Brain microvascular endothelial cell (primary cell): Measurements from ENCODE around the gene MPPED2.

ENCODE experiments used
- DNase-seq: peaks from one replicate; pipeline ENCODE4 v3.0.0-alpha.2; 2020
- H3K27ac ChIP-seq: fragments of 250-450 bp; sonication (Bioruptor Pico); 2 replicates; pipeline ENCODE4 v1.5.1; 2020; ENCODE audit warnings: mild to moderate bottlenecking, moderate library complexity
- H3K27me3 ChIP-seq: fragments of 250-450 bp; sonication (Bioruptor Pico); replicated peaks from 2 replicates; pipeline ENCODE4 v1.5.1; 2020; ENCODE audit warnings: mild to moderate bottlenecking
- H3K36me3 ChIP-seq: fragments of 250-450 bp; sonication (Bioruptor Pico); replicated peaks from 2 replicates; pipeline ENCODE4 v1.5.1; 2020; ENCODE audit warnings: mild to moderate bottlenecking
- H3K4me3 ChIP-seq: 2 replicates; pipeline ENCODE4 v1.5.1; 2011; ENCODE audit warnings: low read depth, mild to moderate bottlenecking, control low read depth, low read length, moderate library complexity
- in situ Hi-C: cut with HindIII; loops from 2 replicates; pipeline ENCODE4 v1.10.0; 2017; ENCODE audit warnings: low sequenced_read_pairs, low pct_ligation_motif_present
- TF ChIP-seq, protein P1 (sequence below): IDR thresholded peaks from 2 replicates; pipeline ENCODE4 v1.5.1; 2011; ENCODE audit warnings: low read depth, mild to moderate bottlenecking, moderate library complexity, low read length, control low read depth, inconsistent platforms; ENCODE audit errors: missing control alignments

The MPPED2 gene

DNA sequence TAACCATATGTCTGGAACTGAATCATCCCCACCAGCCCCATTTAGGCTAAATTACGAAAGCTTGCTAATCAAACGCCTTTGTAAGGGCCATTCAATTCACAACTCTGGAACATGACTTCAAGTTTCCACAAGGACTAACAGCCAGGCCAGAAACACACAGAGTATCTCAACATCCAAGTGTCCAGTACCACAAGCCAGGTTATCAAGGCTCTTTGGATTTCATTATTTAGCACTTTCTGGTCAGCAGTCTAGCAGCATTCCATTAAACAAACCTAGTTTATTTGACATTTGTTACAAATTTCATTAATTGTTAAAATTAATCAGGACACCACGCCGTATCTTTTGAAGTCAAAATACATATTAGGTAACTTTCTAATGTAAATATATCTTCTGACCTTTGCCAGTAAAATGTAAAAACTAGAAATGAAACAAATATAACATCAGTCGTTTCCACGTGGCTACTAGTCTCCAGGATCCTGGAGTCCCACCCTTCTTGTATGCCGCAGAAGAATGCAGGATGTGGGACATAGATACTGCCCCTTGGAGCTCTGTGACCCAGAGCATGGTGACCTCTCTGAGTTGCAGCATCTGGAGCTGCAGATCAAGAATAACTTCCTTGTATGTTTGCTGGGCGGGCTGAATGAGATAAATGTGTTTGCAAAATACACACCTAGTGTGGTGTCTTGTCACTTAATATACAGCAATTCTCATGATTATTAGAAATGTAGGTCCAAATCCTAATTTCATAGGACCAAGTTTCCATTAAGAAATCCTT lies 64.7 kb downstream of the MPPED2 start:
- Histone ChIP-seq H3K4me3 (no peak overlapping the region), H3K27ac (no peak overlapping the region), H3K36me3 (no peaks in the 10 kb centered on the region), H3K27me3 (no peaks in the 10 kb centered on the region)
- in situ Hi-C loops: no loop called here
- TF ChIP-seq, protein P1, sequence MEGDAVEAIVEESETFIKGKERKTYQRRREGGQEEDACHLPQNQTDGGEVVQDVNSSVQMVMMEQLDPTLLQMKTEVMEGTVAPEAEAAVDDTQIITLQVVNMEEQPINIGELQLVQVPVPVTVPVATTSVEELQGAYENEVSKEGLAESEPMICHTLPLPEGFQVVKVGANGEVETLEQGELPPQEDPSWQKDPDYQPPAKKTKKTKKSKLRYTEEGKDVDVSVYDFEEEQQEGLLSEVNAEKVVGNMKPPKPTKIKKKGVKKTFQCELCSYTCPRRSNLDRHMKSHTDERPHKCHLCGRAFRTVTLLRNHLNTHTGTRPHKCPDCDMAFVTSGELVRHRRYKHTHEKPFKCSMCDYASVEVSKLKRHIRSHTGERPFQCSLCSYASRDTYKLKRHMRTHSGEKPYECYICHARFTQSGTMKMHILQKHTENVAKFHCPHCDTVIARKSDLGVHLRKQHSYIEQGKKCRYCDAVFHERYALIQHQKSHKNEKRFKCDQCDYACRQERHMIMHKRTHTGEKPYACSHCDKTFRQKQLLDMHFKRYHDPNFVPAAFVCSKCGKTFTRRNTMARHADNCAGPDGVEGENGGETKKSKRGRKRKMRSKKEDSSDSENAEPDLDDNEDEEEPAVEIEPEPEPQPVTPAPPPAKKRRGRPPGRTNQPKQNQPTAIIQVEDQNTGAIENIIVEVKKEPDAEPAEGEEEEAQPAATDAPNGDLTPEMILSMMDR: no peak
- DNase-seq: no peak

DNA sequence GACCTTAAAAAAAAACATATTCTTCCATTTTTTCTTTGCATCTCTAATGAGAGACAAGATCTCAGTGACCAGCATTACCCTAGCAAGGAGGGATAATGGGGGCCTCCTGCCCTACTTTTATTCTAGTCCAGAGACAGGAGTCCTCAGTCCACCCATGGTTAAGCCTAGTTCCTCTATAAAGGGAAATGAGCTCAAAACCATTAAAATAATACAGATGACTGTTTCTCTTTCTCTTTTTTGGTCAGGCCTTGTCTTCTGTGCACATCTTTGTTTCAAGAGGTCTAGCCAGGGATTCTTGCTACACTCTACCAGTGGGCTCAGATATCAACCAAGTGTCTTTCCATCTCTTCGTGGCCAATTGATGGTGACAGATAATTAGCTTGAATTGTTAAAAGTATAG lies 73.1 kb downstream of the MPPED2 start:
- H3K4me3 ChIP-seq: no peak overlapping the region
- no peak overlapping the region for H3K27ac ChIP-seq
- H3K36me3 ChIP-seq: no peaks in the 10 kb centered on the region
- TF ChIP-seq, protein P1: no peak
- no peak for DNase-seq
- no peaks in the 10 kb centered on the region for H3K27me3 ChIP-seq
- in situ Hi-C loops: no loop called here

DNA sequence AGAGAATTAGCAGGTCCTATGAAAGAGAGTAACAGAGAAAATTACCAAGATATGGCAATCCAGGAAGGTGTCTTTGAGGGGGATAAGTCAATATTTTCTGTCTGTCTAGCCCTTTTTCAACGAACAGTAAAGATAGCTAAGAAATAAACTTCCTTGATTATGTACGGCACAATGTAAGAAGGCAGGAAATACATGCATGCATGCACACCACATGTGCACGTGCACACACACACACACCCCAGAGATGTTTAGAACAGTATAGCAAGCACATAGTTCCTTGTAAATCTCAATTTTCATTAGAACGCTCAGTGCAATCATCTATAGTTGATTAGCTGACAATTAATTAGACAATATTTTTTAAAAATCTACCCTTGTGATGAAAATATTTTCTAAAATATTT lies 74.7 kb downstream of the MPPED2 start:
- DNase-seq: no peak
- TF ChIP-seq, protein P1: no peak
- no peaks in the 10 kb centered on the region for H3K27me3 ChIP-seq
- no peak overlapping the region for H3K27ac ChIP-seq
- H3K36me3 ChIP-seq: no peaks in the 10 kb centered on the region
- in situ Hi-C loops: no loop called here
- H3K4me3 ChIP-seq: no peak overlapping the region

DNA sequence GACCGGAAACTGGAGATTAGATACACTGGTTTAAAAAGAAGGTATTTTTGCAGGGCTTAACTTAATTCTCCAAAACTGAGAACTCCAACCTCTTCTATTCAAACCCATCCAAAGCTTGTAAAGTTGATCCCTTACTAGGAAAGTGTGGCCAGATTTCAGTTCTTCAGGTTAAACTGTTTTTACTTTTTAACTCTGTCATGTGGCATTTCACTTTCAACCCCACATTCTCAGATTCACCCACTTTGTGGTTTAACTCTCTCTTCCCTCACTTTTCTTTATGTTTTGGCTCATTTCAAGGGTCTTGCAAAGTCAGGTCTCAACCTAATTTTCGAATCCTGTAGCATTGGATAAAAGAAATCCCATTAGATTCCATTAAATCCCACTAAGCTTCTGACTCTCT lies 75.4 kb downstream of the MPPED2 start:
- no peak for DNase-seq
- Histone ChIP-seq H3K27ac (no peak overlapping the region), H3K4me3 (no peak overlapping the region), H3K36me3 (no peaks in the 10 kb centered on the region), H3K27me3 (no peaks in the 10 kb centered on the region)
- TF ChIP-seq, protein P1: no peak
- in situ Hi-C loops: no loop called here

DNA sequence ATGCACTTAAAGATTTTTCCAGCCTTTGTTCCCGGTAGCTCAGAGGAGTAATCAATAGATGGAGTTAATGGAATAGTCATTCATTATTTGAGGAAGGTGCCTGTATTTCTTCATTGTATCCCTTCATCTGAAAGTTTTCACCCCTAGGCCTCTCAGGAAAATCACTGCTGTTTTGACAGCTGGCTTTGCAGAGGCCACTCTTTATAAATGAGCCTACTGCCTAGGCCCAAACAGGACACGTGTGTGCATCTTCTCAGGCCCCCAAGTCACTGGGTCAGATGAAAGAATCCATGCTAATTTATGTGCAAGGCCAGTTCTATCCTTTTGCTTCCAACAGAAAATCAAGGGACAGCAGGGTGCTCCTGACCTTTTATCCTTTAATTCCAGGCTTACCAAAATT lies 76.8 kb downstream of the MPPED2 start:
- Histone ChIP-seq H3K27ac (no peak overlapping the region), H3K27me3 (no peaks in the 10 kb centered on the region), H3K36me3 (no peaks in the 10 kb centered on the region), H3K4me3 (no peak overlapping the region)
- TF ChIP-seq, protein P1: no peak
- in situ Hi-C loops: no loop called here
- no peak for DNase-seq

DNA sequence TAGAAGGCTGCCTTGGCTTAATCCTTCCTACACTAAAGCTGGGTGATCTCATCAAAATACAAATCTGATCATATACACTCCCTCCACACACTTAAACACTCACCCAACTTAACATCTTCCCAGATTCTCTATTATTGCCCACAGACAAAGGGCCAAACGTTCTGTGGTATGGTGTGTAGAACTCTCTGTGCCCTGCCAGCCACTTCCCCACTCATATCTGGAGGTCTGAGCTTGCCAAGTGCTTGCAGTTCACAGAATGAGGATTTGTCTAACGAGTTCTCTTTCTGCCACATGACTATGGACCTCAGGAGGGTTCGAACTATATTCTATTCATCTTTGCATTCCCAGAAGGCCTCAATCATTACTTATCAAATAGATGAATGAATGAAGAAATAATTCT lies 77.6 kb downstream of the MPPED2 start:
- no peak for DNase-seq
- Histone ChIP-seq H3K4me3 (no peak overlapping the region), H3K27ac (no peak overlapping the region), H3K27me3 (no peaks in the 10 kb centered on the region), H3K36me3 (no peaks in the 10 kb centered on the region)
- in situ Hi-C loops: no loop called here
- TF ChIP-seq, protein P1: no peak
